BE2C (cell line): ENCODE data around the gene SIK2.
"Not testable (repeated sequence)": the region's sequence is repeated elsewhere in the genome, so short reads cannot be mapped to it uniquely, and the experiment has no call there.

Experiments
- DNase-seq: peaks from one replicate; pipeline ENCODE4 v3.0.0-alpha.2; 2020
- H3K27me3 ChIP-seq: fragments of 250-450 bp; sonication (Bioruptor Pico); 2 replicates; pipeline ENCODE4 v1.5.1; 2020; ENCODE audit warnings: mild to moderate bottlenecking
- H3K36me3 ChIP-seq: fragments of 250-450 bp; sonication (Bioruptor Pico); 2 replicates; pipeline ENCODE4 v1.5.1; 2020; ENCODE audit warnings: mild to moderate bottlenecking
- H3K4me1 ChIP-seq: fragments of 250-450 bp; sonication (Bioruptor Pico); 2 replicates; pipeline ENCODE4 v1.5.1; 2020
- H3K4me3 ChIP-seq: 2 replicates; pipeline ENCODE4 v1.5.1; 2011; ENCODE audit warnings: low read depth, low read length
- H3K9me3 ChIP-seq: fragments of 250-450 bp; sonication (Bioruptor Pico); 2 replicates; pipeline ENCODE4 v1.5.1; 2020
- TF ChIP-seq, protein P1 (sequence below): IDR thresholded peaks from 2 replicates; pipeline ENCODE4 v1.5.1; 2012; ENCODE audit warnings: mild to moderate bottlenecking, low read depth, low read length

The SIK2 gene

DNA sequence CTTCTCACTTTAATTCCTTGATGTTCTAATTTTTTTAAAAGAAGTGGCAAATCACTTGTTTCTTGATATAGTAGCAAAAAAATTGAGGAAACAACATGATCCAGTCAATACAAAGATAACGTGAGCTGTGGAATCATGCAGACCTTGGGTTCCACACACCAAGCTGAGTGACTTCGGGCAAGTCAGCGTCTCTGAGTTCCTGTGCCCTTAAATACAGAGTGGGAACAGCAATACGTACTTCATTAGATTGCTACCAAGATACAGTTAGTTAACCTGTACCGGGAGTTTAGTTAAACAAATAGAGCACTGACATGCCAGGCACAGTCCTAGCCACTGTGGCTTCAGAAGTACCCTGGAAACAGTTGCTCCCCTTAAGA is 105.4 kb downstream of the SIK2 start:
- TF ChIP-seq, protein P1, sequence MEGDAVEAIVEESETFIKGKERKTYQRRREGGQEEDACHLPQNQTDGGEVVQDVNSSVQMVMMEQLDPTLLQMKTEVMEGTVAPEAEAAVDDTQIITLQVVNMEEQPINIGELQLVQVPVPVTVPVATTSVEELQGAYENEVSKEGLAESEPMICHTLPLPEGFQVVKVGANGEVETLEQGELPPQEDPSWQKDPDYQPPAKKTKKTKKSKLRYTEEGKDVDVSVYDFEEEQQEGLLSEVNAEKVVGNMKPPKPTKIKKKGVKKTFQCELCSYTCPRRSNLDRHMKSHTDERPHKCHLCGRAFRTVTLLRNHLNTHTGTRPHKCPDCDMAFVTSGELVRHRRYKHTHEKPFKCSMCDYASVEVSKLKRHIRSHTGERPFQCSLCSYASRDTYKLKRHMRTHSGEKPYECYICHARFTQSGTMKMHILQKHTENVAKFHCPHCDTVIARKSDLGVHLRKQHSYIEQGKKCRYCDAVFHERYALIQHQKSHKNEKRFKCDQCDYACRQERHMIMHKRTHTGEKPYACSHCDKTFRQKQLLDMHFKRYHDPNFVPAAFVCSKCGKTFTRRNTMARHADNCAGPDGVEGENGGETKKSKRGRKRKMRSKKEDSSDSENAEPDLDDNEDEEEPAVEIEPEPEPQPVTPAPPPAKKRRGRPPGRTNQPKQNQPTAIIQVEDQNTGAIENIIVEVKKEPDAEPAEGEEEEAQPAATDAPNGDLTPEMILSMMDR: no peak
- 0 out of 2 replicates have a peak, but pooled peaks cover under 1% of the 10 kb centered on the region for H3K36me3 ChIP-seq

DNA sequence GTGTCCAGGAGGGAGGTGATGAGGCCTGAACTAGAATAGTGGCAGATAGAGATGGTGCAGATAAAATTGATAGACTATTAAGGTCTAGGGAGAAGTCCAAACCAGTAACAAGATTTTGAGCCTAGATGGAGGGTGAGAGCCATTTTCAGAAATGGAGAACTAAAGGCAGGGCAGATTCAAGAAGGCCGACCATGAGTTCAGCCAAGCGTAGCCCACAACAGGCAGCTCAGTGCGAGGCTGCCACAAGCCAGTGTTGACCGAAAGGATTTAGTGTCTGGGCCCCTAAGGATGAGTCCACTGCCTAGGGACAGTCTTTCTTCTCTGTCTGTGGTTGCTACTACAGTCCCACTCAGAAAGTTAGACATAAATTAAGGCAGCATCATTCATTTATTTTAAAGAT is 112.3 kb downstream of the SIK2 start:
- no peak overlapping the region for H3K4me3 ChIP-seq
- no peak for DNase-seq
- peaks cover 2% of the 10 kb centered on the region for H3K36me3 ChIP-seq

More for the DNA sequence above, 105.4 kb downstream of the SIK2 start:
- Histone ChIP-seq H3K9me3 (no peaks in the 10 kb centered on the region), H3K4me1 (no peaks in the 10 kb centered on the region), H3K27me3 (no peaks in the 10 kb centered on the region), H3K4me3 (no peak overlapping the region)
- no peak for DNase-seq

DNA sequence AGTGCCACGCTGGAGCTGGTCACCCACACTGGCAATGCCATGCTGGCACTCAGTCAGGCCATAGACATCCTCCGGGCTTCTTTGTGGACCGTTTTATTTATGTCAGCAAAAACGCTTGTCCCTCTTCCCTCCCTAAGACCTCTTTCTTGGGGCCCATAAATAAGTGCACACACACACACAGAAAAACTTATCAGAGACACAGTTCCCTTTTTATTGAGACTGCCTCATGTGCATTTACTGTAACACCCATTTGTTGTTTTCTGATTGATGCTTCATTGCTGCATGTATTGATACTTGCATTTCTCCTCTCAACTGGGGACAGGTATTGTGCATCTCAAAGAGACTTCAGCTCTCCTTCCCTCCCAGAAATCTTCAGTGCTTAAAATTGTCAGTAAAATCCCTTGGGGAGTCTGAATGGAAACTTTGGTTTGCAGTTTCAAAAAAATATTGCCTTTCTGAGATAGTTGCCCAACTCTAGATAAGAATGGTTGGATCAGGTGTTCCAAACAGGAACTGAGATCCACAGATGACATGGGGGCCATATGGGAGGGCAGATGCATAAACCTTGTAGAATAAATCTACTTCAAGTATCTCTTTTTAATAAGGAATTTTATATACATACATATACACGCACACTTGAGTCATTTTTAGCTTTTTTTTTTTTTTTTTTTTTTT is 113.0 kb downstream of the SIK2 start:
- Histone ChIP-seq H3K4me3 (no peak overlapping the region), H3K36me3 (peaks cover 4% of the 10 kb centered on the region), H3K9me3 (no peaks in the 10 kb centered on the region), H3K4me1 (no peaks in the 10 kb centered on the region), H3K27me3 (no peaks in the 10 kb centered on the region)
- DNase-seq: no peak
- TF ChIP-seq, protein P1: no peak

More for the DNA sequence above, 112.3 kb downstream of the SIK2 start:
- Histone ChIP-seq H3K4me1 (no peaks in the 10 kb centered on the region), H3K27me3 (no peaks in the 10 kb centered on the region), H3K9me3 (no peaks in the 10 kb centered on the region)
- TF ChIP-seq, protein P1: no peak

DNA sequence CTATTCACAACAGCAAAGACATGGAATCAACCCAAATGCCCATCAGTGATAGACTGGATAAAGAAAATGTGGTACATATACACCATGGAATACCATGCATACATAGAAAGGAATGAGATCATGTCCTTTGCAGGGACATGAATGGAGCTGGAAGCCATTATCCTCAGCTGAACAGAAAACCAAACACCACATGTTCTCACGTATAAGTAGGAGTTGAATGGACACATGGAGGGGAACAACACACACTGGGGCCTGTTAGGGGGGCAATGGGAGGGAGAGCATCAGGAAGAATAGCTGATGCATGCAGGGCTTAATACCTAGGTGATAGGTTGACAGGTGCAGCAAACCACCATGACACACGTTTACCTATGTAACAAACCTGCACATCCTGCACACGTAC is 115.4 kb downstream of the SIK2 start:
- H3K9me3 ChIP-seq, DNase-seq, H3K27me3 ChIP-seq, H3K4me1 ChIP-seq, H3K4me3 ChIP-seq: not testable (repeated sequence)
- H3K36me3 ChIP-seq: peaks cover 23% of the 10 kb centered on the region

DNA sequence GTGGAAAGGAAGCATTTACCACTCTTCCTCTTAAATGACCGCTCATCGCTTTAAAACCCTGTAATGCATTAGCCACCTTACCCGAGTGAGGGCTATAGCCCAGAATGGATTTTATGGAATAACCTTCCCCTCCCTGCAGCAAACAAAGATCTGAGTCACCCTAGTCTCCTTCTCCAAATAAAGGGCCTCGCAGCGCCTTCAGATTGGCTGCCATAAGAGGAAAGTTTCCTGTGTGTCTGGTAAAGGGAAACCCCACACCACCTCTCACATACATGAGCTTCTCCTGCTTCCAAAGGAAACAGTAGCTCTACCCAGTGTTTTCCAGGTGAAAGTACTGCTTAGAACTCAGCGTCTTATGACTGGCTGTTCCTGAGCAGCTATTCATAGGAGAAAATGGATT is 116.2 kb downstream of the SIK2 start:
- H3K27me3 ChIP-seq: no peaks in the 10 kb centered on the region
- H3K4me3 ChIP-seq: no peak overlapping the region
- no peak for DNase-seq
- peaks cover 24% of the 10 kb centered on the region for H3K36me3 ChIP-seq
- no peaks in the 10 kb centered on the region for H3K9me3 ChIP-seq
- TF ChIP-seq, protein P1: no peak
- H3K4me1 ChIP-seq: peaks cover 4% of the 10 kb centered on the region

DNA sequence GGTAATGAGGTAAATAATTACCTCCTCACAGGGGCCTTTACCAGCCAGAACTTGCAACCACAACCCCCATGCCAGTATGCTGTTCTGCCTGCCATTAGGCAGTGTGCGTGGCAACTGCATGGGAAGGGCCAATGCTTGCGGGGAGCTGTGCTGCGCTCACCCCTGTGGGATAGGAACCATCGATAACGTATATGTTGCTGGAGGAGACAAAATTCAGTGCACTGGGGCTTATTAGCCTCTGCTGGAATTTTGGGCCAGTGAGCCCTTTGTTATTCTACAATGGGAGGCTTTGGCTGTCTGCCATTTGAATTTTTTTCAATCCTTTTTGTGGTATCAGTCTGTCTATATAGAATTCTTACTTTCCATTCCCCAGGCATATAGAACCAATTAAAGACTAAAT is 116.6 kb downstream of the SIK2 start:
- no peak for DNase-seq
- peaks cover 6% of the 10 kb centered on the region for H3K4me1 ChIP-seq
- H3K36me3 ChIP-seq: peaks cover 24% of the 10 kb centered on the region
- no peaks in the 10 kb centered on the region for H3K27me3 ChIP-seq
- no peaks in the 10 kb centered on the region for H3K9me3 ChIP-seq
- H3K4me3 ChIP-seq: no peak overlapping the region
- TF ChIP-seq, protein P1: no peak
